Liver (tissue), 3 donors: ENCODE results near the gene NPPB.

Experiments used
- CTCF ChIP-seq: fragments of 150-350 bp; IDR thresholded peaks from 2 replicates; pipeline ENCODE4 v1.5.1; 2017; ENCODE audit warnings: improper control_type of control experiment, low read depth, low read length; ENCODE audit not compliant: missing input control
- FOXA1 ChIP-seq: IDR thresholded peaks from 2 replicates; pipeline ENCODE4 v1.6.1; 2016; ENCODE audit warnings: antibody characterized with exemption
- GABPA ChIP-seq, 2 donors: IDR thresholded peaks in 1 of 2; conservative IDR thresholded peaks in 1 of 2; 2 replicates each; pipeline ENCODE4 v1.6.1; 2016; ENCODE audit warnings: antibody characterized with exemption in 2 of 2, mild to moderate bottlenecking in 1 of 2, moderate library complexity in 1 of 2
- HNF4A ChIP-seq, 2 donors: conservative IDR thresholded peaks; 2 replicates each; pipeline ENCODE4 v1.6.1; 2016; ENCODE audit warnings: antibody characterized with exemption in 2 of 2, mild to moderate bottlenecking in 2 of 2
- HNF4G ChIP-seq: IDR thresholded peaks from 2 replicates; pipeline ENCODE4 v1.6.1; 2016; ENCODE audit warnings: antibody characterized with exemption
- JUND ChIP-seq, 2 donors: IDR thresholded peaks; 2 replicates each; pipeline ENCODE4 v1.6.1; 2016; ENCODE audit warnings: antibody characterized with exemption in 2 of 2
- REST ChIP-seq: IDR thresholded peaks from 2 replicates; pipeline ENCODE4 v1.6.1; 2016; ENCODE audit warnings: antibody characterized with exemption, mild to moderate bottlenecking
- ZBTB33 ChIP-seq: IDR thresholded peaks from 2 replicates; pipeline ENCODE4 v1.6.1; 2016; ENCODE audit warnings: antibody characterized with exemption
- donor health status: healthy.
- donor health status: healthy.

GRCh38 chr1:11875094-11875493, 16.3 kb upstream of the NPPB start:
- TF ChIP-seq CTCF (no peak), ZBTB33 (no peak), REST (no peak), JUND (IDR thresholded peaks at IDR 0.05) (no peak), HNF4G (no peak), FOXA1 (no peak), HNF4A (conservative IDR thresholded peaks at IDR 0.05) (no peak), GABPA (IDR thresholded peaks at IDR 0.05 in 1 of 2, conservative IDR thresholded peaks at IDR 0.05 in 1 of 2) (no peak)
